Mesothelial cell of epicardium (in vitro differentiated cells): ENCODE measurements around the gene MAN1A1. TPM values are rescaled to one million over a fixed set of nuclear protein-coding genes. Genes with fewer than 3 reads are reported as not detected.

Source experiments
- DNase-seq, 2 experiments: peaks; one replicate each; pipeline ENCODE4 v3.0.0; 2021; ENCODE audit warnings: low spot score in 2 of 2; ENCODE audit not compliant: unreplicated experiment in 2 of 2
- H3K27ac Mint-ChIP-seq: 2 replicates; pipeline ENCODE4 v1.8.0; 2021; ENCODE audit warnings: mixed read lengths
- H3K27me3 Mint-ChIP-seq: 2 replicates; pipeline ENCODE4 v1.8.0; 2021; ENCODE audit warnings: low read depth, mixed read lengths
- H3K36me3 Mint-ChIP-seq: 2 replicates; pipeline ENCODE4 v1.8.0; 2021; ENCODE audit warnings: mixed read lengths
- H3K4me1 Mint-ChIP-seq: 2 replicates; pipeline ENCODE4 v1.8.0; 2021; ENCODE audit warnings: mixed read lengths
- H3K4me3 Mint-ChIP-seq: 2 replicates; pipeline ENCODE4 v1.8.0; 2021; ENCODE audit warnings: mild to moderate bottlenecking, moderate library complexity, mixed read lengths
- H3K9me3 Mint-ChIP-seq: 2 replicates; pipeline ENCODE4 v1.8.0; 2021; ENCODE audit warnings: mixed read lengths
- CTCF ChIP-seq: fragments of 200-600 bp; sonication (generic); IDR thresholded peaks from one replicate; pipeline ENCODE4 v1.5.0; 2021; ENCODE audit warnings: antibody characterized with exemption; ENCODE audit not compliant: unreplicated experiment
- total RNA-seq: library from RNA; stranded (reverse); gene quantifications from 3 replicates; pipeline ENCODE4 v1.2.1, GENCODE V29; 2021

MAN1A1 gene
- total RNA-seq, 1 donor from 2014 or later, result 51.1 TPM

DNA sequence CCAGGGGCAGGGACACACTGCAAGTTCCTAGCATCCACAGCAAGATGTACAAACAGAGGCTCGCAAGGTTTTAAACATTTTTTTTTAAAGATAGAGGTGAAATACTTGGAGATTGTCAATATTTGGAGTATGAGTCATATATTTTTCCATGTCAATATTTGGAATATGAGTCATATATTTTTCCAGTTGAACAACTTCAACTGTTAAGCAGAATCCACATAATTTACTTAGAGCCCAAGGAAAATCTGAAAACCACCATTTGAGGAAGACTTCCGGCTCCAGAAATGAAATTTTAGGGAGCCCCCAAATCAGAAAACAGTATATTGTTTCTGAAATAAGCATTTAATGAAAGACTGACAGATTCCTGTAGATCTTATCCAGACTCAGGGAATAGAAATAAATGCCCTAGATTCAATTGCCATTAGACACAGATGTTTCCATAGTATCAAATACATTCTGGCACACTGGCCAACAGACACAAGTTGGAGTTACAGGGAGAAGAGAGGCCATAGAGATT, 219.5 kb downstream of the MAN1A1 start:
- Mint-ChIP-seq H3K36me3 (no peaks in the 10 kb centered on the region), H3K4me3 (no peak overlapping the region), H3K9me3 (no peaks in the 10 kb centered on the region), H3K27me3 (no peaks in the 10 kb centered on the region), H3K27ac (no peak overlapping the region), H3K4me1 (peaks cover 21% of the 10 kb centered on the region)
- DNase-seq, result no peak
- no peak for TF ChIP-seq CTCF

DNA sequence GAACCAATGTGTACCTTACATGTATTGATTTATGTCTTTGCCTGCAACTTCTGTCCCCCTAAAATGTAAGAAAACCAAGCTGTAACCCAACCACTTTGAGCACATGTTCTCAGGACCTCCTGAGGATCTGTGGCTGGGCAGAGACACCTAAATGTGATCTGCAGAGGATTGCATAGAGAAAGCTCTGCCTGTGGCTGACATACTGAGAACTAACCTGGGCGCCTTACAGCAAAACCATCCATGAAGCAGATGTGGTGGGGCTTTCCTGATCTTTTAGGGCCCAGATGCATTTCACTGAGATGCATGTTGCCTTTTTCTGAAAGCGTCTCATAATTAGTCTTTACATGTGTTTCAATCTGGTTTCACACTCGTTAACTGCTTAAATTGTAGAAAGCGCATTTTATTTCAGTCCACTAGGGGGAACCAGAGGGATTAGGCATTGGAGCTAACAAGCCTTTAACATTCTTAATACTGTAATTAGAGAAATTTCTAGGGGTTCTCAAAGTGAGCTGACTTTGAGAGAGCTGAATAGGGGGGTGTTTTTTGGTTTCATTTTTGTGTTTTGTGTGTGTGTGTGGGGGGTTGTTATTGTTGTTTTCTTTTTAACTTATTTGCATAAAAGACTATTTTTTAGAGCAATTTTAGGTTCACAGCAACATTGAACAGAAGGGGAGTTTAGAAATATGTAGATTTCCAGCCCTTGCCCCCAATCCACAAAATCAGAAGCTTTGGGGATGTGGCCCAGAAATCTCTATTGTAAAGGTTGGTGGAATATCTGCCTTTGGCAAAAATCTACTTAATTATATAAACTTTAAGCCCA, 220.2 kb downstream of the MAN1A1 start:
- DNase-seq, result no peak
- no peaks in the 10 kb centered on the region for H3K36me3 Mint-ChIP-seq
- H3K27ac Mint-ChIP-seq, result no peak overlapping the region
- no peaks in the 10 kb centered on the region for H3K27me3 Mint-ChIP-seq
- H3K4me3 Mint-ChIP-seq, result no peak overlapping the region
- H3K4me1 Mint-ChIP-seq, result peaks cover 24% of the 10 kb centered on the region
- TF ChIP-seq CTCF, result peak; percentile 89
- no peaks in the 10 kb centered on the region for H3K9me3 Mint-ChIP-seq

DNA sequence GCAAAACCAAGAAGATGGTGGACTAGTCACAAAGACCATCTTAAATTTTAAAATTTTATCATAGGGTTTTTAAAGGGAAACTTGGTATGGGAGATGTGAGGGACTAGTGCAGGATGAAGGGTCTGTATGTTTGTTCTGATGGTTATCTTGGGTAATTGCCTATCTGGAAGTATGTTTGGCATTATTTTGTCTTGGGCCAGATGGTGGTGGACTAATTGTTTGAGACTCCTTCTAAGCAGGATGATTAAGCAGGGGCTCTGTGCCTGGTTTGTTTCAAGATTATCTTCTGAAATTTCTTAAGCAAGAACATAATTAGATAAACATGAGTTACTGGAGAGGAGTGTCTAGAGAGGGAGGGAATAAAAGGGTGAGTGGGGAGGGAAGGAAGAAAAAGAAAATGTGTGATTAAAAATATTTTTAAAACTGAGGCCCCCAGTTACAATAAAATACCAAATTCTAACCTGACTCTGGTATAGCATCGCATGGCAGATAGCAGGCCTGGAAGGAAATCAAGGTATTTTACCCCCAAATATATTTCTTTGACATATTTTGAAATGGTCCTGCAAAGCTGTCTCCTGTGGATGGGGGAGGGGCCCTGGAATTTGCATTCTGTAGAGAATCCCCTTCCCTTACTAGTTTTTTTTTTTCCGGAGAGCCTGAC, 221.2 kb downstream of the MAN1A1 start:
- Mint-ChIP-seq H3K9me3 (no peaks in the 10 kb centered on the region), H3K4me3 (no peak overlapping the region), H3K36me3 (no peaks in the 10 kb centered on the region), H3K27me3 (no peaks in the 10 kb centered on the region), H3K27ac (no peak overlapping the region), H3K4me1 (peaks cover 25% of the 10 kb centered on the region)
- no peak for DNase-seq
- TF ChIP-seq CTCF, result no peak

- TF ChIP-seq CTCF, result no peak
- Mint-ChIP-seq H3K27me3 (no peaks in the 10 kb centered on the region), H3K9me3 (no peaks in the 10 kb centered on the region), H3K36me3 (no peaks in the 10 kb centered on the region), H3K27ac (no peak overlapping the region), H3K4me3 (no peak overlapping the region), H3K4me1 (peaks cover 25% of the 10 kb centered on the region)
- no peak for DNase-seq
These were observed 221.9 kb downstream of the MAN1A1 start for GRCh38 chr6:119127627-119128026.
